Smooth muscle cell (in vitro differentiated cells): ENCODE data around the gene ZBED5. TPM values are rescaled to one million over a fixed set of nuclear protein-coding genes. Genes with fewer than 3 reads are reported as not detected.
"Not testable (repeated sequence)": the region's sequence is repeated elsewhere in the genome, so short reads cannot be mapped to it uniquely, and the experiment has no call there.

ENCODE experiments used
- DNase-seq: peaks from one replicate; lab custom pipeline; 2025; ENCODE audit not compliant: unreplicated experiment; lab: John Stamatoyannopoulos, UW
- H2AFZ ChIP-seq: fragments of 200-600 bp; sonication (generic); 2 replicates; pipeline ENCODE4 v1.6.0; 2016; ENCODE audit warnings: antibody characterized with exemption, low read depth, mild to moderate bottlenecking
- H3F3A ChIP-seq: fragments of 200-600 bp; sonication (generic); 2 replicates; pipeline ENCODE4 v1.6.0; 2017; ENCODE audit warnings: antibody characterized with exemption, low read depth
- H3K27ac ChIP-seq: fragments of 200-600 bp; sonication (generic); 2 replicates; pipeline ENCODE4 v1.5.1; 2016; ENCODE audit warnings: low read depth, mild to moderate bottlenecking
- H3K27me3 ChIP-seq: fragments of 200-600 bp; sonication (generic); 2 replicates; pipeline ENCODE4 v1.6.1; 2016; ENCODE audit warnings: low read depth, mild to moderate bottlenecking
- H3K36me3 ChIP-seq: fragments of 200-600 bp; sonication (generic); 2 replicates; pipeline ENCODE4 v1.5.1; 2016; ENCODE audit warnings: low read depth
- H3K4me1 ChIP-seq: fragments of 200-600 bp; sonication (generic); 2 replicates; pipeline ENCODE4 v1.5.1; 2016; ENCODE audit warnings: low read depth
- H3K4me2 ChIP-seq: fragments of 200-600 bp; sonication (generic); 2 replicates; pipeline ENCODE4 v1.6.0; 2016; ENCODE audit warnings: mild to moderate bottlenecking
- H3K4me3 ChIP-seq: fragments of 200-600 bp; sonication (generic); 2 replicates; pipeline ENCODE4 v1.5.1; 2016; ENCODE audit warnings: mild to moderate bottlenecking
- H3K79me2 ChIP-seq: fragments of 200-600 bp; sonication (generic); 2 replicates; pipeline ENCODE4 v1.6.0; 2016; ENCODE audit warnings: low read depth, mild to moderate bottlenecking
- H3K9ac ChIP-seq: fragments of 200-600 bp; sonication (generic); 2 replicates; pipeline ENCODE4 v1.6.0; 2016; ENCODE audit warnings: low read depth
- H3K9me3 ChIP-seq: fragments of 200-600 bp; sonication (generic); replicated peaks from 2 replicates; pipeline ENCODE4 v1.5.1; 2016; ENCODE audit warnings: low read depth
- H4K20me1 ChIP-seq: fragments of 200-600 bp; sonication (generic); 2 replicates; pipeline ENCODE4 v1.6.0; 2016; ENCODE audit warnings: low read depth
- CTCF ChIP-seq: fragments of 200-600 bp; sonication (generic); IDR thresholded peaks from 2 replicates; pipeline ENCODE4 v1.5.1; 2017; ENCODE audit warnings: borderline replicate concordance, mild to moderate bottlenecking, antibody characterized with exemption; ENCODE audit not compliant: insufficient read depth, poor library complexity, severe bottlenecking
- WGBS: methylation state at CpG from one replicate; pipeline ENCODE4 v1.1.7; 2016; ENCODE audit warnings: low lambda C conversion rate; 5-methylcytosine and 5-hydroxymethylcytosine counted together
- polyA plus RNA-seq: library from polyadenylated mRNA; unstranded; fragments of >200 nt; fragmentation: Nextera tagmentation; extraction: Ambion mirVana; gene quantifications from 2 replicates; pipeline ENCODE4 v1.2.1, GENCODE V29; 2016
- total RNA-seq: library from RNA; depleted of rRNA; stranded (reverse); fragments of >200 nt; gene quantifications from 2 replicates; pipeline ENCODE4 v1.2.3, GENCODE V29; 2014

ZBED5 gene
- total and polyA plus RNA-seq, 2 experiments from 2014 or later, result 22.6 to 30.6 TPM

GRCh38 chr11:10887307-10887706 is 29.5 kb upstream of the ZBED5 start:
- Histone ChIP-seq H3K4me3 (no peak overlapping the region), H2AFZ (no peak overlapping the region), H3K27ac (peak overlapping the region; percentile 28), H3K36me3 (peaks cover 4% of the 10 kb centered on the region), H3K27me3 (no peaks in the 10 kb centered on the region), H4K20me1 (no peaks in the 10 kb centered on the region), H3F3A (peaks cover 20% of the 10 kb centered on the region), H3K79me2 (no peaks in the 10 kb centered on the region), H3K4me2 (peak overlapping the region; percentile 5), H3K4me1 (no peaks in the 10 kb centered on the region), H3K9me3 (no peaks in the 10 kb centered on the region), H3K9ac (no peak overlapping the region)
- DNase-seq, result no peak
- no peak for TF ChIP-seq CTCF

- Histone ChIP-seq H3F3A (peaks cover 20% of the 10 kb centered on the region), H2AFZ (no peak overlapping the region), H3K27me3 (no peaks in the 10 kb centered on the region), H4K20me1 (no peaks in the 10 kb centered on the region), H3K27ac (peak overlapping the region; percentile 28), H3K79me2 (no peaks in the 10 kb centered on the region), H3K4me1 (no peaks in the 10 kb centered on the region), H3K4me2 (peak overlapping the region; percentile 5), H3K9ac (no peak overlapping the region), H3K36me3 (peaks cover 4% of the 10 kb centered on the region), H3K9me3 (no peaks in the 10 kb centered on the region), H3K4me3 (no peak overlapping the region)
- TF ChIP-seq CTCF, result no peak
- DNase-seq, result no peak
- WGBS, result 75% methylated on average over 3 of the region's 3 CpGs
Measured at GRCh38 chr11:10886652-10887250, 28.9 kb upstream of the ZBED5 start.

GRCh38 chr11:10885703-10886363 is 28.0 kb upstream of the ZBED5 start:
- no peak for TF ChIP-seq CTCF
- H3K36me3 ChIP-seq, result peaks cover 4% of the 10 kb centered on the region
- no peak overlapping the region for H3K4me3 ChIP-seq
- H3K79me2 ChIP-seq, result no peaks in the 10 kb centered on the region
- no peaks in the 10 kb centered on the region for H4K20me1 ChIP-seq
- no peak overlapping the region for H3K9ac ChIP-seq
- no peak for DNase-seq
- no peaks in the 10 kb centered on the region for H3K4me1 ChIP-seq
- no peak overlapping the region for H2AFZ ChIP-seq
- H3K9me3 ChIP-seq, result no peaks in the 10 kb centered on the region
- peak overlapping the region; percentile 1 for H3K4me2 ChIP-seq
- 17% methylated on average over 2 of the region's 2 CpGs for WGBS
- peaks cover 20% of the 10 kb centered on the region for H3F3A ChIP-seq
- no peaks in the 10 kb centered on the region for H3K27me3 ChIP-seq
- H3K27ac ChIP-seq, result peak overlapping the region; percentile 28

- peaks cover 20% of the 10 kb centered on the region for H3F3A ChIP-seq
- not testable (repeated sequence) for H3K9me3 ChIP-seq, H2AFZ ChIP-seq, H4K20me1 ChIP-seq, H3K27ac ChIP-seq, H3K4me3 ChIP-seq, DNase-seq, H3K4me2 ChIP-seq, H3K4me1 ChIP-seq, H3K79me2 ChIP-seq, H3K36me3 ChIP-seq, H3K9ac ChIP-seq, H3K27me3 ChIP-seq
- 32% methylated on average over 4 of the region's 4 CpGs for WGBS
Measured at GRCh38 chr11:10884292-10884691, 26.4 kb upstream of the ZBED5 start.
